ENCODE results near the gene CDH16. TPM values are rescaled to one million over a fixed set of nuclear protein-coding genes. Genes with fewer than 3 reads are reported as not detected.

Gene CDH16
- total and polyA plus RNA-seq, 2 donors from 2014 or later, result 1,180 to 1,188 TPM

- no peak for TF ChIP-seq CTCF (IDR thresholded peaks at IDR 0.05; ENCODE audit: borderline replicate concordance, extremely low read depth, insufficient read depth)
- DNase-seq (no peak), FAIRE-seq (no peak)
- H3K9ac ChIP-seq (ENCODE audit: low read length in 3 of 3), result no peak overlapping the region
- H3K36me3 ChIP-seq (ENCODE audit: control insufficient read depth in 2 of 3, insufficient read depth in 3 of 3, low read length in 3 of 3), result peaks cover 0 to 42% (median 33%) of the 10 kb centered on the region in 3 donors
- H3K27me3 ChIP-seq (ENCODE audit: control insufficient read depth, insufficient read depth, low read length), result peaks cover 2% of the 10 kb centered on the region
- no peak overlapping the region for H3K27ac ChIP-seq (ENCODE audit: low read depth in 2 of 2, low read length in 2 of 2)
- no peaks in the 10 kb centered on the region for H3K9me3 ChIP-seq (ENCODE audit: control insufficient read depth in 2 of 3, insufficient read depth in 1 of 3, low read length in 3 of 3)
- H3K4me3 ChIP-seq (ENCODE audit: low read length in 3 of 3), result no peak overlapping the region
- intact Hi-C loops (cut with DNase I), result no loop called here
- peaks cover 0 to 9% (median 5%) of the 10 kb centered on the region in 3 donors for H3K4me1 ChIP-seq (ENCODE audit: control insufficient read depth in 2 of 3, insufficient read depth in 2 of 3, low read depth in 1 of 3, low read length in 3 of 3)
Measured at GRCh38 chr16:66943426-66944053, 24.9 kb upstream of the CDH16 start.

DNA sequence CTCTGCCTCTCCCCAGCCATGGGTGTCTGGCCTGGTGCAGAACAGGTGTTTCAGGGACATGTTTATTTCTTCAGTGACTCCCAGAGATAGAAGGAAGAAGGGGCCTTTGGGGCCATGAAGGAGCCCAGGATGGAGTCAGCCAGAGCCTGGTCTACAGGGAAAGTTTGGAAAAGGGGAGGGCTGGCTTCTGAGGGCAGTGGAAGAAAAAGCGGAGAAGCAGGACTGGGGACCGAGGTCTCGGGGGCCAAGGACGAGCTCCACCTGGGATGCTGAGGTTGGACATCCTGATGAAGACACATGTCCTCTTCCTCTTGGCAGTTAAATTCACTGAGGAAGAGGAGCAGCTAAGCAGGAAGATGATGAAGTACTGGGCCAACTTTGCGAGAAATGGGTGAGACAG is 24.3 kb upstream of the CDH16 start:
- DNase-seq, result no peak
- Histone ChIP-seq H3K4me3 (ENCODE audit: low read length in 3 of 3) (no peak overlapping the region), H3K9me3 (ENCODE audit: control insufficient read depth in 2 of 3, insufficient read depth in 1 of 3, low read length in 3 of 3) (no peaks in the 10 kb centered on the region), H3K4me1 (ENCODE audit: control insufficient read depth in 2 of 3, insufficient read depth in 2 of 3, low read depth in 1 of 3, low read length in 3 of 3) (peaks cover 0 to 10% (median 2%) of the 10 kb centered on the region in 3 donors), H3K27me3 (ENCODE audit: control insufficient read depth, insufficient read depth, low read length) (peaks cover 2% of the 10 kb centered on the region), H3K9ac (ENCODE audit: low read length in 3 of 3) (no peak overlapping the region), H3K36me3 (ENCODE audit: control insufficient read depth in 2 of 3, insufficient read depth in 3 of 3, low read length in 3 of 3) (peaks cover 0 to 47% (median 33%) of the 10 kb centered on the region in 3 donors), H3K27ac (ENCODE audit: low read depth in 2 of 2, low read length in 2 of 2) (no peak overlapping the region)
- no peak for TF ChIP-seq CTCF (IDR thresholded peaks at IDR 0.05; ENCODE audit: borderline replicate concordance, extremely low read depth, insufficient read depth)
- FAIRE-seq, result no peak
- intact Hi-C loops (cut with DNase I), result no loop called here

DNA sequence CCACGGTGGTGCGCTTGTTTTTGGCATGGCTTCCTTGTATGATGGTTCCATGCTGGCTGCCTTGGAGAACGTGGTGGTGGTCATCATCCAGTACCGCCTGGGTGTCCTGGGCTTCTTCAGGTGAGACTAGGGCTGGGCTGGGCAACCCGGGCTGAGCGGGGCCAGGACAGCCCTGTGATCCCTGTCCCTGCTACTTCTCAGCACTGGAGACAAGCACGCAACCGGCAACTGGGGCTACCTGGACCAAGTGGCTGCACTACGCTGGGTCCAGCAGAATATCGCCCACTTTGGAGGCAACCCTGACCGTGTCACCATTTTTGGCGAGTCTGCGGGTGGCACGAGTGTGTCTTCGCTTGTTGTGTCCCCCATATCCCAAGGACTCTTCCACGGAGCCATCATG is 21.6 kb upstream of the CDH16 start:
- no peaks in the 10 kb centered on the region for H3K27me3 ChIP-seq (ENCODE audit: control insufficient read depth, insufficient read depth, low read length)
- peaks cover 0 to 52% (median 36%) of the 10 kb centered on the region in 3 donors for H3K36me3 ChIP-seq (ENCODE audit: control insufficient read depth in 2 of 3, insufficient read depth in 3 of 3, low read length in 3 of 3)
- H3K27ac ChIP-seq (ENCODE audit: low read depth in 2 of 2, low read length in 2 of 2), result no peak overlapping the region
- intact Hi-C loops (cut with DNase I), result no loop called here
- no peak for TF ChIP-seq CTCF (IDR thresholded peaks at IDR 0.05; ENCODE audit: borderline replicate concordance, extremely low read depth, insufficient read depth)
- H3K4me3 ChIP-seq (ENCODE audit: low read length in 3 of 3), result no peak overlapping the region
- no peak overlapping the region for H3K9ac ChIP-seq (ENCODE audit: low read length in 3 of 3)
- DNase-seq, result peak in 1 of 5 donors; percentile 43
- H3K4me1 ChIP-seq (ENCODE audit: control insufficient read depth in 2 of 3, insufficient read depth in 2 of 3, low read depth in 1 of 3, low read length in 3 of 3), result peaks cover 0 to 19% (median 17%) of the 10 kb centered on the region in 3 donors
- no peaks in the 10 kb centered on the region for H3K9me3 ChIP-seq (ENCODE audit: control insufficient read depth in 2 of 3, insufficient read depth in 1 of 3, low read length in 3 of 3)
- no peak for FAIRE-seq
